ENCODE results near the gene SLC9A9. TPM values are rescaled to one million over a fixed set of nuclear protein-coding genes. Genes with fewer than 3 reads are reported as not detected.

SLC9A9 gene
- total RNA-seq, 1 donor from 2014 or later, result 15.0 TPM

- DNase-seq (ENCODE audit: low spot score), result no peak
These were observed 434.9 kb downstream of the SLC9A9 start for GRCh38 chr3:143413372-143413771.

GRCh38 chr3:143412084-143412483 lies 436.2 kb downstream of the SLC9A9 start:
- DNase-seq (ENCODE audit: low spot score), result no peak

- no peak for DNase-seq (ENCODE audit: low spot score)
These were observed 438.0 kb downstream of the SLC9A9 start for GRCh38 chr3:143410259-143410658.

- DNase-seq (ENCODE audit: low spot score), result no peak
These were observed 439.5 kb downstream of the SLC9A9 start for GRCh38 chr3:143408771-143409170.

GRCh38 chr3:143402602-143403001 lies 445.7 kb downstream of the SLC9A9 start:
- no peak for DNase-seq (ENCODE audit: low spot score)

- no peak for DNase-seq (ENCODE audit: low spot score)
These were observed 451.5 kb downstream of the SLC9A9 start for GRCh38 chr3:143396790-143397189.

GRCh38 chr3:143389388-143389787 lies 458.9 kb downstream of the SLC9A9 start:
- DNase-seq (ENCODE audit: low spot score), result no peak

- DNase-seq (ENCODE audit: low spot score), result no peak
These were observed 460.8 kb downstream of the SLC9A9 start for GRCh38 chr3:143387425-143387824.

GRCh38 chr3:143384076-143384475 lies 464.2 kb downstream of the SLC9A9 start:
- DNase-seq (ENCODE audit: low spot score), result no peak

GRCh38 chr3:143383421-143383820 lies 464.8 kb downstream of the SLC9A9 start:
- no peak for DNase-seq (ENCODE audit: low spot score)

GRCh38 chr3:143382816-143383215 lies 465.5 kb downstream of the SLC9A9 start:
- DNase-seq (ENCODE audit: low spot score), result no peak

GRCh38 chr3:143380449-143380848 lies 467.8 kb downstream of the SLC9A9 start:
- DNase-seq (ENCODE audit: low spot score), result no peak

GRCh38 chr3:143375698-143376097 lies 472.6 kb downstream of the SLC9A9 start:
- no peak for DNase-seq (ENCODE audit: low spot score)

GRCh38 chr3:143367171-143367570 lies 481.1 kb downstream of the SLC9A9 start:
- DNase-seq (ENCODE audit: low spot score), result no peak

- no peak for DNase-seq (ENCODE audit: low spot score)
These were observed 481.6 kb downstream of the SLC9A9 start for GRCh38 chr3:143366672-143367071.

GRCh38 chr3:143363949-143364348 lies 484.3 kb downstream of the SLC9A9 start:
- no peak for DNase-seq (ENCODE audit: low spot score)

GRCh38 chr3:143363276-143363675 lies 485.0 kb downstream of the SLC9A9 start:
- no peak for DNase-seq (ENCODE audit: low spot score)

- no peak for DNase-seq (ENCODE audit: low spot score)
These were observed 485.9 kb downstream of the SLC9A9 start for GRCh38 chr3:143362115-143362991.

GRCh38 chr3:143361589-143361988 lies 486.7 kb downstream of the SLC9A9 start:
- no peak for DNase-seq (ENCODE audit: low spot score)

GRCh38 chr3:143360244-143360643 lies 488.0 kb downstream of the SLC9A9 start:
- no peak for DNase-seq (ENCODE audit: low spot score)

GRCh38 chr3:143358793-143359491 lies 489.3 kb downstream of the SLC9A9 start:
- DNase-seq (ENCODE audit: low spot score), result no peak

GRCh38 chr3:143358155-143358792 lies 490.0 kb downstream of the SLC9A9 start:
- no peak for DNase-seq (ENCODE audit: low spot score)

GRCh38 chr3:143357700-143358099 lies 490.6 kb downstream of the SLC9A9 start:
- no peak for DNase-seq (ENCODE audit: low spot score)

Measured in ureter (tissue), 1 donor.